Panc1 (cell line): ENCODE data around the gene ROS1.

Experiments used
- POLR2AphosphoS5 ChIP-seq: IDR thresholded peaks from 2 replicates; pipeline ENCODE4 v1.6.1; 2012; ENCODE audit warnings: mild to moderate bottlenecking, low read depth, low read length, moderate library complexity
- TF ChIP-seq, protein P1 (sequence below): fragments of 450-650 bp; IDR thresholded peaks from 2 replicates; pipeline ENCODE4 v1.5.1; 2017; ENCODE audit warnings: mild to moderate bottlenecking
- TF ChIP-seq, protein P2 (sequence below), 2 experiments: IDR thresholded peaks; 2 replicates each; pipeline ENCODE4 v1.6.1; 2011 to 2012; ENCODE audit warnings: low read depth in 2 of 2, control low read depth in 1 of 2, low read length in 1 of 2, mild to moderate bottlenecking in 1 of 2, moderate library complexity in 1 of 2; ENCODE audit not compliant: insufficient read depth in 1 of 2

DNA sequence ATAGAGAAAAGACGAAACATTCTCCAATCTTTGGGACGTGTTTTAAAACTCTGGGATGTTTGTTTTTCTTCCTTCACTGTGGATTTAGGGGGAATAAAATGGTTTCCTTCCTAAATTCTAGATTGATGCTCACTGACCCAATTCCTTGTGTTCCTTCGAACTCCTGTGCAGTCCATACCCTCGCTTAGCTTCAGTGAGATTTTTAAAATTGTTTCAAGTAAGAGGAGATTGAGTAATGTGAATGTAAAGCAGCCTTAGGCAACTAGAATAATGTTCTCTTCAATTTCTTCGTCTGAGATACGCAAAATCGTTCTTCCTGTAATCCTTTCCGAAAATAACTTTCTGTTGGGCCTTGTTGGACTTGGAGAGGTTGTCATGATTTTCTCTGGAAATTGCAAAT, 162.9 kb downstream of the ROS1 start:
- TF ChIP-seq POLR2AphosphoS5 = no peak
- TF ChIP-seq, protein P1, sequence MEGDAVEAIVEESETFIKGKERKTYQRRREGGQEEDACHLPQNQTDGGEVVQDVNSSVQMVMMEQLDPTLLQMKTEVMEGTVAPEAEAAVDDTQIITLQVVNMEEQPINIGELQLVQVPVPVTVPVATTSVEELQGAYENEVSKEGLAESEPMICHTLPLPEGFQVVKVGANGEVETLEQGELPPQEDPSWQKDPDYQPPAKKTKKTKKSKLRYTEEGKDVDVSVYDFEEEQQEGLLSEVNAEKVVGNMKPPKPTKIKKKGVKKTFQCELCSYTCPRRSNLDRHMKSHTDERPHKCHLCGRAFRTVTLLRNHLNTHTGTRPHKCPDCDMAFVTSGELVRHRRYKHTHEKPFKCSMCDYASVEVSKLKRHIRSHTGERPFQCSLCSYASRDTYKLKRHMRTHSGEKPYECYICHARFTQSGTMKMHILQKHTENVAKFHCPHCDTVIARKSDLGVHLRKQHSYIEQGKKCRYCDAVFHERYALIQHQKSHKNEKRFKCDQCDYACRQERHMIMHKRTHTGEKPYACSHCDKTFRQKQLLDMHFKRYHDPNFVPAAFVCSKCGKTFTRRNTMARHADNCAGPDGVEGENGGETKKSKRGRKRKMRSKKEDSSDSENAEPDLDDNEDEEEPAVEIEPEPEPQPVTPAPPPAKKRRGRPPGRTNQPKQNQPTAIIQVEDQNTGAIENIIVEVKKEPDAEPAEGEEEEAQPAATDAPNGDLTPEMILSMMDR = no peak
- TF ChIP-seq, protein P2, sequence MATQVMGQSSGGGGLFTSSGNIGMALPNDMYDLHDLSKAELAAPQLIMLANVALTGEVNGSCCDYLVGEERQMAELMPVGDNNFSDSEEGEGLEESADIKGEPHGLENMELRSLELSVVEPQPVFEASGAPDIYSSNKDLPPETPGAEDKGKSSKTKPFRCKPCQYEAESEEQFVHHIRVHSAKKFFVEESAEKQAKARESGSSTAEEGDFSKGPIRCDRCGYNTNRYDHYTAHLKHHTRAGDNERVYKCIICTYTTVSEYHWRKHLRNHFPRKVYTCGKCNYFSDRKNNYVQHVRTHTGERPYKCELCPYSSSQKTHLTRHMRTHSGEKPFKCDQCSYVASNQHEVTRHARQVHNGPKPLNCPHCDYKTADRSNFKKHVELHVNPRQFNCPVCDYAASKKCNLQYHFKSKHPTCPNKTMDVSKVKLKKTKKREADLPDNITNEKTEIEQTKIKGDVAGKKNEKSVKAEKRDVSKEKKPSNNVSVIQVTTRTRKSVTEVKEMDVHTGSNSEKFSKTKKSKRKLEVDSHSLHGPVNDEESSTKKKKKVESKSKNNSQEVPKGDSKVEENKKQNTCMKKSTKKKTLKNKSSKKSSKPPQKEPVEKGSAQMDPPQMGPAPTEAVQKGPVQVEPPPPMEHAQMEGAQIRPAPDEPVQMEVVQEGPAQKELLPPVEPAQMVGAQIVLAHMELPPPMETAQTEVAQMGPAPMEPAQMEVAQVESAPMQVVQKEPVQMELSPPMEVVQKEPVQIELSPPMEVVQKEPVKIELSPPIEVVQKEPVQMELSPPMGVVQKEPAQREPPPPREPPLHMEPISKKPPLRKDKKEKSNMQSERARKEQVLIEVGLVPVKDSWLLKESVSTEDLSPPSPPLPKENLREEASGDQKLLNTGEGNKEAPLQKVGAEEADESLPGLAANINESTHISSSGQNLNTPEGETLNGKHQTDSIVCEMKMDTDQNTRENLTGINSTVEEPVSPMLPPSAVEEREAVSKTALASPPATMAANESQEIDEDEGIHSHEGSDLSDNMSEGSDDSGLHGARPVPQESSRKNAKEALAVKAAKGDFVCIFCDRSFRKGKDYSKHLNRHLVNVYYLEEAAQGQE (IDR thresholded peaks at IDR 0.05; ENCODE audit: insufficient read depth in 1 of 2, low read depth in 2 of 2, low read length in 1 of 2) = no peak
